Measurements from ENCODE around the gene GALT. TPM values are rescaled to one million over a fixed set of nuclear protein-coding genes. Genes with fewer than 3 reads are reported as not detected.

Gene GALT
- total and polyA plus RNA-seq, 2 donors (not counting 1 experiment from before 2014, with no cell fraction given): 20.1 to 29.1 TPM

- no peak overlapping the region for H3K4me3 ChIP-seq (replicated peaks in 1 of 4; ENCODE audit: control extremely low read depth in 1 of 4, insufficient read depth in 1 of 4, low read depth in 3 of 4, low read length in 4 of 4)
- no peaks in the 10 kb centered on the region for H3K79me2 ChIP-seq (ENCODE audit: control insufficient read depth, insufficient read depth, low read length)
- DNase-seq (ENCODE audit: low read depth in 2 of 2): no peak
- no peaks in the 10 kb centered on the region for H3K4me1 ChIP-seq (ENCODE audit: control insufficient read depth, extremely low read depth, insufficient read depth, low read length)
- no peak overlapping the region for H2AFZ ChIP-seq (ENCODE audit: low read length)
- no peak for TF ChIP-seq EZH2 (IDR thresholded peaks at IDR 0.05; ENCODE audit: low read length, missing control alignments)
- TF ChIP-seq CTCF (conservative IDR thresholded peaks at IDR 0.05 in 1 of 2, IDR thresholded peaks at IDR 0.05 in 1 of 2; ENCODE audit: low read depth in 1 of 2, low read length in 2 of 2): no peak
- H4K20me1 ChIP-seq (ENCODE audit: control insufficient read depth, extremely low read depth, insufficient read depth, low read length): no peaks in the 10 kb centered on the region
- H3K27ac ChIP-seq (ENCODE audit: insufficient read depth, low read length): no peak overlapping the region
- no peaks in the 10 kb centered on the region for H3K36me3 ChIP-seq (ENCODE audit: control insufficient read depth, insufficient read depth, low read length)
- no peak overlapping the region for H3K9ac ChIP-seq (ENCODE audit: insufficient read depth, low read length)
- H3K9me3 ChIP-seq (ENCODE audit: control insufficient read depth, insufficient read depth, low read depth, low read length): no peaks in the 10 kb centered on the region
- H3K27me3 ChIP-seq (ENCODE audit: control insufficient read depth, insufficient read depth, low read length): no peaks in the 10 kb centered on the region
- no peak overlapping the region for H3K4me2 ChIP-seq (ENCODE audit: extremely low read depth, insufficient read depth, low read length)
Measured at GRCh38 chr9:34693560-34693959, 47.1 kb downstream of the GALT start.

DNA sequence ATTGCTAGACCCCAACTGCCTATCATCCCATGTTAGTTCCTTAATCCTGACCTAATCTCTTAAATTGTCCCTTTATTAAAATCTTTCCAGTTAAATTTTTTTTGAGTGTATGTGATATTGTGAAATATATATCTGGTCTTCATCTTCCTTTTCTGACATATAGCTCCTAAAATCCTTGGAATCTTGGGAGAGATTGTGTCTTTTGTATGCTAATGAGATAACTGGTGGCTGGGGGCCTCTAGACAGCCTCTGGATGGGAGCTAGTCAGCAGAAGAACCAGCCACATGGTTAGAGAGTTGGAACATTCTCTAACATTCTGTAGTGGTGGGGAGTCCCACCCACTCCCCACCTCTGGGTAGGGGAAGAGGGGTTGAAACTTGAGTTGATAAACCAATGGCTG, 48.3 kb downstream of the GALT start:
- Histone ChIP-seq H3K4me1 (ENCODE audit: control insufficient read depth, extremely low read depth, insufficient read depth, low read length) (no peaks in the 10 kb centered on the region), H3K36me3 (ENCODE audit: control insufficient read depth, insufficient read depth, low read length) (no peaks in the 10 kb centered on the region), H2AFZ (ENCODE audit: low read length) (no peak overlapping the region), H3K9ac (ENCODE audit: insufficient read depth, low read length) (no peak overlapping the region), H3K4me3 (replicated peaks in 1 of 4; ENCODE audit: control extremely low read depth in 1 of 4, insufficient read depth in 1 of 4, low read depth in 3 of 4, low read length in 4 of 4) (no peak overlapping the region), H3K4me2 (ENCODE audit: extremely low read depth, insufficient read depth, low read length) (no peak overlapping the region), H3K27me3 (ENCODE audit: control insufficient read depth, insufficient read depth, low read length) (no peaks in the 10 kb centered on the region), H4K20me1 (ENCODE audit: control insufficient read depth, extremely low read depth, insufficient read depth, low read length) (no peaks in the 10 kb centered on the region), H3K79me2 (ENCODE audit: control insufficient read depth, insufficient read depth, low read length) (no peaks in the 10 kb centered on the region), H3K27ac (ENCODE audit: insufficient read depth, low read length) (no peak overlapping the region), H3K9me3 (ENCODE audit: control insufficient read depth, insufficient read depth, low read depth, low read length) (no peaks in the 10 kb centered on the region)
- DNase-seq (ENCODE audit: low read depth in 2 of 2): no peak
- TF ChIP-seq EZH2 (IDR thresholded peaks at IDR 0.05; ENCODE audit: low read length, missing control alignments): no peak
- no peak for TF ChIP-seq CTCF (conservative IDR thresholded peaks at IDR 0.05 in 1 of 2, IDR thresholded peaks at IDR 0.05 in 1 of 2; ENCODE audit: low read depth in 1 of 2, low read length in 2 of 2)

Other genes starting within 250 kb of the GALT start
- 3.3 and 5.3 TPM in 2 replicates for gene FAM219A, start 188.1 kb upstream of the GALT start, total RNA-seq
- 7.3 and 8.8 TPM in 2 replicates for gene FAM219A, start 188.1 kb upstream of the GALT start, polyA plus RNA-seq
- not detected in 2 replicates for gene DNAI1, start 187.9 kb upstream of the GALT start, total RNA-seq
- not detected in 2 replicates for gene DNAI1, start 187.9 kb upstream of the GALT start, polyA plus RNA-seq
- gene ENHO, start 123.7 kb upstream of the GALT start, total RNA-seq: under 0.01 TPM in 1 of 2 replicates, not detected in the other
- 0.07 TPM in 1 of 2 replicates, not detected in the other for gene ENHO, start 123.7 kb upstream of the GALT start, polyA plus RNA-seq
- 0.26 TPM in 1 of 2 replicates, not detected in the other for gene CNTFR, start 57.0 kb upstream of the GALT start, total RNA-seq
- gene CNTFR, start 57.0 kb upstream of the GALT start, polyA plus RNA-seq: 0.18 TPM in 1 of 2 replicates, not detected in the other
- 25.7 and 34.3 TPM in 2 replicates for gene RPP25L, start 34.6 kb upstream of the GALT start, total RNA-seq
- 12.6 and 13.5 TPM in 2 replicates for gene RPP25L, start 34.6 kb upstream of the GALT start, polyA plus RNA-seq
- 95.8 and 106 TPM in 2 replicates for gene DCTN3, start 26.2 kb upstream of the GALT start, total RNA-seq
- gene DCTN3, start 26.2 kb upstream of the GALT start, polyA plus RNA-seq: 157 and 194 TPM in 2 replicates
- gene ARID3C, start 17.6 kb upstream of the GALT start, total RNA-seq: under 0.01 and 0.17 TPM in 2 replicates
- not detected in 2 replicates for gene ARID3C, start 17.6 kb upstream of the GALT start, polyA plus RNA-seq
- gene SIGMAR1, start 8.9 kb upstream of the GALT start, total RNA-seq: 23.4 and 52.5 TPM in 2 replicates
- 61.2 and 87.2 TPM in 2 replicates for gene SIGMAR1, start 8.9 kb upstream of the GALT start, polyA plus RNA-seq
- gene IL11RA, start 5.5 kb downstream of the GALT start, total RNA-seq: 6.9 and 8.2 TPM in 2 replicates
- gene IL11RA, start 5.5 kb downstream of the GALT start, polyA plus RNA-seq: 3.1 and 5.0 TPM in 2 replicates
- gene CCL27, start 16.0 kb downstream of the GALT start, total RNA-seq: 0.26 TPM in 1 of 2 replicates, not detected in the other
- gene CCL27, start 16.0 kb downstream of the GALT start, polyA plus RNA-seq: 0.09 TPM in 1 of 2 replicates, not detected in the other
- gene CCL19, start 44.6 kb downstream of the GALT start, total RNA-seq: not detected in 2 replicates
- gene CCL19, start 44.6 kb downstream of the GALT start, polyA plus RNA-seq: not detected in 2 replicates
- not detected in 2 replicates for gene CCL21, start 63.5 kb downstream of the GALT start, total RNA-seq
- gene CCL21, start 63.5 kb downstream of the GALT start, polyA plus RNA-seq: not detected in 2 replicates